HG03066 (cell line): ENCODE data around the gene GAK.
"Not testable (repeated sequence)": the region's sequence is repeated elsewhere in the genome, so short reads cannot be mapped to it uniquely, and the experiment has no call there.

Experiments
- ATAC-seq: cut with Tn5 transposase; IDR thresholded peaks from one replicate; pipeline ENCODE4 v1.9.1; 2021; ENCODE audit warnings: low read depth; ENCODE audit not compliant: unreplicated experiment

The GAK gene

GRCh38 chr4:954211-955020, 22.3 kb upstream of the GAK start:
- ATAC-seq: no peak

- no peak for ATAC-seq
Observed at GRCh38 chr4:953574-953915, 21.4 kb upstream of the GAK start.

GRCh38 chr4:952881-953573, 20.9 kb upstream of the GAK start:
- no peak for ATAC-seq

GRCh38 chr4:951594-952468, 19.7 kb upstream of the GAK start:
- no peak for ATAC-seq

GRCh38 chr4:951186-951585, 19.1 kb upstream of the GAK start:
- ATAC-seq: no peak

GRCh38 chr4:950136-951020, 18.3 kb upstream of the GAK start:
- no peak for ATAC-seq

GRCh38 chr4:949656-950055, 17.5 kb upstream of the GAK start:
- ATAC-seq: no peak

- no peak for ATAC-seq
Observed at GRCh38 chr4:948936-949300, 16.8 kb upstream of the GAK start.

- ATAC-seq: no peak
Observed at GRCh38 chr4:948101-948935, 16.2 kb upstream of the GAK start.

- ATAC-seq: no peak
Observed at GRCh38 chr4:947491-947971, 15.4 kb upstream of the GAK start.

- ATAC-seq: no peak
Observed at GRCh38 chr4:946517-947471, 14.7 kb upstream of the GAK start.

- no peak for ATAC-seq
Observed at GRCh38 chr4:946103-946450, 14.0 kb upstream of the GAK start.

GRCh38 chr4:945274-946102, 13.4 kb upstream of the GAK start:
- no peak for ATAC-seq

- not testable (repeated sequence) for ATAC-seq
Observed at GRCh38 chr4:939508-939907, 7.4 kb upstream of the GAK start.

GRCh38 chr4:932713-933070, 576 bp upstream of the GAK start:
- no peak for ATAC-seq

GRCh38 chr4:931194-931959, 739 bp downstream of the GAK start:
- ATAC-seq: no peak

GRCh38 chr4:930827-931193, 1.3 kb downstream of the GAK start:
- ATAC-seq: no peak
